GM12891 (cell line): ENCODE data around the gene PIBF1. TPM values are rescaled to one million over a fixed set of nuclear protein-coding genes. Genes with fewer than 3 reads are reported as not detected.

Source experiments
- DNase-seq: peaks from one replicate; pipeline ENCODE4 v3.0.0; 2011; ENCODE audit warnings: low spot score; ENCODE audit not compliant: insufficient read length
- FAIRE-seq: peaks from 2 replicates; lab custom pipeline; 2011; peaks lifted over from hg19 to GRCh38; lab: Jason Lieb, UNC
- PAX5 ChIP-seq: IDR thresholded peaks from 2 replicates; pipeline ENCODE4 v1.6.1; 2011; ENCODE audit warnings: low read length, moderate library complexity, mild to moderate bottlenecking; ENCODE audit not compliant: insufficient read depth, severe bottlenecking
- POLR2A ChIP-seq: IDR thresholded peaks from 2 replicates; pipeline ENCODE4 v1.6.1; 2011; ENCODE audit warnings: low read depth, low read length, control low read depth
- POLR2AphosphoS5 ChIP-seq: IDR thresholded peaks from 2 replicates; pipeline ENCODE4 v1.6.1; 2011; ENCODE audit warnings: low read depth, low read length, control low read depth
- POU2F2 ChIP-seq: IDR thresholded peaks from 2 replicates; pipeline ENCODE4 v1.6.1; 2011; ENCODE audit warnings: low read depth, mild to moderate bottlenecking, control low read depth, low read length, moderate library complexity
- SPI1 ChIP-seq: IDR thresholded peaks from 2 replicates; pipeline ENCODE4 v1.6.1; 2011; ENCODE audit warnings: low read depth, low read length, control low read depth
- TAF1 ChIP-seq: IDR thresholded peaks from 2 replicates; pipeline ENCODE4 v1.6.1; 2011; ENCODE audit warnings: low read depth, low read length, control low read depth
- polyA plus RNA-seq: library from polyadenylated mRNA; unstranded; fragments of >200 nt; gene quantifications from one replicate; pipeline ENCODE4 v1.2.1, GENCODE V29; 2012; ENCODE audit warnings: low read depth, missing spikeins, inconsistent platforms; ENCODE audit not compliant: missing spikeins

The PIBF1 gene, protein sequence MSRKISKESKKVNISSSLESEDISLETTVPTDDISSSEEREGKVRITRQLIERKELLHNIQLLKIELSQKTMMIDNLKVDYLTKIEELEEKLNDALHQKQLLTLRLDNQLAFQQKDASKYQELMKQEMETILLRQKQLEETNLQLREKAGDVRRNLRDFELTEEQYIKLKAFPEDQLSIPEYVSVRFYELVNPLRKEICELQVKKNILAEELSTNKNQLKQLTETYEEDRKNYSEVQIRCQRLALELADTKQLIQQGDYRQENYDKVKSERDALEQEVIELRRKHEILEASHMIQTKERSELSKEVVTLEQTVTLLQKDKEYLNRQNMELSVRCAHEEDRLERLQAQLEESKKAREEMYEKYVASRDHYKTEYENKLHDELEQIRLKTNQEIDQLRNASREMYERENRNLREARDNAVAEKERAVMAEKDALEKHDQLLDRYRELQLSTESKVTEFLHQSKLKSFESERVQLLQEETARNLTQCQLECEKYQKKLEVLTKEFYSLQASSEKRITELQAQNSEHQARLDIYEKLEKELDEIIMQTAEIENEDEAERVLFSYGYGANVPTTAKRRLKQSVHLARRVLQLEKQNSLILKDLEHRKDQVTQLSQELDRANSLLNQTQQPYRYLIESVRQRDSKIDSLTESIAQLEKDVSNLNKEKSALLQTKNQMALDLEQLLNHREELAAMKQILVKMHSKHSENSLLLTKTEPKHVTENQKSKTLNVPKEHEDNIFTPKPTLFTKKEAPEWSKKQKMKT
- polyA plus RNA-seq, result 5.6 TPM

- FAIRE-seq (peak; percentile 100), DNase-seq (peak; percentile 74)
- no peak for TF ChIP-seq PAX5
- peak; percentile 95 for TF ChIP-seq POLR2A
- TF ChIP-seq POLR2AphosphoS5, result peak; percentile 90
- peak; percentile 83; the same call in 1 of the 2 replicates for TF ChIP-seq TAF1
- TF ChIP-seq SPI1, result peak; percentile 46; the same call in 1 of the 2 replicates
- TF ChIP-seq POU2F2, result peak; percentile 43; the same call in 1 of the 2 replicates
Observed at GRCh38 chr13:72781451-72782439, at the start of gene PIBF1, which contains the start of gene DIS3. PIBF1 (plus strand) TSS chr13:72782133; CDS start chr13:72783470, 1,337 bp downstream. DIS3 (minus strand) TSS chr13:72781900; CDS start chr13:72781832, 68 bp downstream.

DNA sequence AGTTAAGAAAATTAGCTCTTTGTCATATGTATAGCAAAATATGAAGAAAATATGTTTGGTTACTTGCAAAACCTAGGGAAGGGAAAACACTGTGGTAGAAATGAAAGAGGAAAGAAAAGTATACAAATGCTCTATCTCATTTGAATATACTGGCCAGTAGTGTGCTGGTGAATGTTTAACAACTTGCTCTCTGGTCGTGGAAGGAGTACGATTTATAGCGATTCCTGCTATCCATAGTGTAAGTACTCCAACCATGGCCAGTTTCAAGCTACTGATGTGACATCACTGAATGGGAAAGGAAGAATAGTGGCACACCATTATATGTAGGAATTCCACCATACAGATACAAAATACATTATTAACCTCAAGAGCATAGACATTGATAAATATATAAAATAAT, 44.9 kb upstream of the PIBF1 start:
- FAIRE-seq (no peak), DNase-seq (no peak)
- TF ChIP-seq PAX5 (no peak), TAF1 (no peak), POLR2A (no peak), POU2F2 (no peak), POLR2AphosphoS5 (no peak), SPI1 (no peak)

GRCh38 chr13:72740015-72740414, 41.9 kb upstream of the PIBF1 start:
- DNase-seq (no peak), FAIRE-seq (no peak)
- no peak for TF ChIP-seq TAF1
- no peak for TF ChIP-seq POLR2A
- no peak for TF ChIP-seq POLR2AphosphoS5
- TF ChIP-seq PAX5, result no peak
- no peak for TF ChIP-seq SPI1
- no peak for TF ChIP-seq POU2F2

- no peak for DNase-seq
- TF ChIP-seq POLR2AphosphoS5, result no peak
- no peak for TF ChIP-seq POLR2A
- TF ChIP-seq POU2F2, result no peak
- no peak for TF ChIP-seq SPI1
- no peak for TF ChIP-seq TAF1
- no peak for TF ChIP-seq PAX5
- FAIRE-seq, result no peak
Observed at GRCh38 chr13:72745260-72745659, 36.7 kb upstream of the PIBF1 start.

DNA sequence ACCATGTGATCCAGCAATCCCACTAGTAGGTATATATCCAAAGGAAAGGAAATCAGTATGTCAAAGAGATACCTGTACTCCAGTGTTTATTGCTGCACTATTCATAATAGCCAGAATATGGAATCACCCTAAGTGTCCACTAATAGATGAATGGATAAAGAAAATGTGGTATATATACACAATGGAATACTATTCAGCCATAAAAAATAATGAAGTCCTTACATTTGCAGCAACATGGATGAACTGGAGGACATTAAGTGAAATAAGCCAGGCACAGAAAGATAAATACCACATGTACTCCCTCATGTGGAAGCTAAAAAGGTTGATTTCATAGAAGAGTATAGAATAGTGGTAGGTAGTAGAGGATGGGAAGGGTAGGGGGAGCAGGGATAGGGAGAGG, 30.7 kb upstream of the PIBF1 start:
- TF ChIP-seq PAX5 (no peak), SPI1 (no peak), POU2F2 (no peak), TAF1 (no peak), POLR2A (no peak), POLR2AphosphoS5 (no peak)
- no peak for DNase-seq
- no peak for FAIRE-seq

DNA sequence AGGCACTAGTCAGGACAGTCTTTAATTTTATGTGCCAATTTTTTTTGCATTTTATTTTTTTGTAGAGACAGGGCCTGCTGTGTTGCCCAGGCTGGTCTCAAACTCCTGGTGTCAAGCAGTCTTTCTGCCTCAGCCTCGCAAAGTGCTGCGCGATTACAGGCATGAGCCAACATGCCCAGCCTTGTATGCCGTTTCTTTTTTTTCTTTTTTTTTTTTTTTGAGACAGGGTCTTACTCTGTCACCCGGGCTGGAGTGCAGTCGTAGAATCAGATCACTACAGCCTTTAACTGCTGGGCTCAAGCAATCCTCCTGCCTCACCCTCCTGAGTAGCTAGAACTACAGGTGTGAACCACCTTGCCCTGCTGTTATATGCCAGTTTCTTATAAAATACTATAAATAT, 27.8 kb upstream of the PIBF1 start:
- TF ChIP-seq PAX5, result no peak
- no peak for TF ChIP-seq POLR2AphosphoS5
- no peak for TF ChIP-seq POU2F2
- TF ChIP-seq POLR2A, result no peak
- no peak for TF ChIP-seq SPI1
- no peak for TF ChIP-seq TAF1
- FAIRE-seq, result no peak
- DNase-seq, result no peak

DNA sequence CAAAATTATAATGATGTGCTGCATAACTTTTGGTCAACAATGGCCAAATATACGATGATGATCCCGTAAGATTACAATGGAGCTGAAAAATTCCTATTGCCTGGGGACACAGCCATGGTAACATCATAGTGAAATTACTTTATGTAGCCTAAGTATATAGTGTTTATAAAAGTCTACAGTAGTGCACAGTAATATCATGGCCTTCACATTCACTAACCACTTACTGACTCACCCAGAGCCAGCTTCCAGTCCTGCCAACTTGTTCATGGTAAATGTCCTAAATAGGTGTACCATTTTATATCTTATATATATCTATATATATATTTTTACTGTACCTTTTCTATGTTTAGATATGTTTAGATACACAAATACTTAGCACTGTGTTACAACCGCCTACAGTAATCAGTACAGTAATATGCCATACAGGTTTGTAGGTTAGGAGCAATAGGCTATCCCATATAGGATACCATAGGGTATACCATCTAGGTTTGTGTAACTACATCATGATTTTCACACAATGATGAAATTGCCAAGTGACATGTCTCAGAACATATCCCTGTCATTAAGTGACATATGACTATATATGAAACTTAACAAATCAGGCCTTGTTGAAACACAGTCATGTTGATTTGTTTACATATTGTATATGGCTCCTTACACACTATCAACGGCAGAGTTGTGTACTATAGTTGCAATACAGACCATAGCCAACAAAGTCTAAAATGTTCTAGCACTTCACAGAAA, 24.0 kb upstream of the PIBF1 start:
- FAIRE-seq, result peak; percentile 48
- no peak for TF ChIP-seq PAX5
- TF ChIP-seq TAF1, result no peak
- TF ChIP-seq POU2F2, result no peak
- TF ChIP-seq POLR2AphosphoS5, result no peak
- TF ChIP-seq POLR2A, result no peak
- TF ChIP-seq SPI1, result no peak
- no peak for DNase-seq
